Colonic mucosa (tissue), 4 donors: ENCODE results near the gene SLAIN1. TPM values are rescaled to one million over a fixed set of nuclear protein-coding genes. Genes with fewer than 3 reads are reported as not detected.
A peak's percentile ranks its signal among the peaks of the same experiment; 100 is the strongest.

ENCODE experiments used
- DNase-seq: peaks from one replicate; pipeline ENCODE4 v3.0.0-alpha.2; 2020
- H3K27ac ChIP-seq: fragments of 200-600 bp; one replicate; pipeline ENCODE4 v1.8.0; 2021
- H3K27me3 ChIP-seq: fragments of 200-600 bp; one replicate; pipeline ENCODE4 v1.8.0; 2021
- H3K36me3 ChIP-seq: fragments of 200-600 bp; one replicate; pipeline ENCODE4 v1.8.0; 2021
- H3K4me1 ChIP-seq: fragments of 200-600 bp; one replicate; pipeline ENCODE4 v1.8.0; 2021; ENCODE audit warnings: mild to moderate bottlenecking
- H3K4me3 ChIP-seq: fragments of 200-600 bp; one replicate; pipeline ENCODE4 v1.8.0; 2021
- H3K9ac ChIP-seq, 2 donors: one replicate each; pipeline ENCODE4 v1.7.0; 2013; ENCODE audit warnings: control low read depth in 2 of 2, low read depth in 2 of 2, low read length in 2 of 2
- H3K9me3 ChIP-seq: fragments of 200-600 bp; one replicate; pipeline ENCODE4 v1.8.0; 2021
- intact Hi-C: fragments of 100-400 bp; cut with DNase I; formaldehyde crosslinking; loops from one replicate; pipeline ENCODE4 v1.14.1; 2022
- microRNA-seq: library from miRNA; unstranded; fragments of <30 nt; microRNA quantifications from one replicate; pipeline ENCODE4, GENCODE V29; 2019
- total RNA-seq, 2 donors: library from RNA; stranded (reverse); fragmentation: NEBNext Ultra II Directional in 1 of 2; extraction: Animal tissue kit (Norgen Biotek cat#: 25700) in 1 of 2; gene quantifications; one replicate each; pipeline ENCODE4 v1.2.1, GENCODE V29; 2021
- TF ChIP-seq, protein P1 (sequence below): fragments of 200-600 bp; IDR thresholded peaks from one replicate; pipeline ENCODE4 v1.8.0; 2022; ENCODE audit warnings: antibody characterized with exemption, mild to moderate bottlenecking
- donor health status: healthy.
- donor health status: DM: no; HTN: no; CAD: no.
- donor health status: DM: no; HTN: no; CAD: no.

SLAIN1 gene
- total RNA-seq, 2 donors from 2014 or later = 2.1 to 3.5 TPM

DNA sequence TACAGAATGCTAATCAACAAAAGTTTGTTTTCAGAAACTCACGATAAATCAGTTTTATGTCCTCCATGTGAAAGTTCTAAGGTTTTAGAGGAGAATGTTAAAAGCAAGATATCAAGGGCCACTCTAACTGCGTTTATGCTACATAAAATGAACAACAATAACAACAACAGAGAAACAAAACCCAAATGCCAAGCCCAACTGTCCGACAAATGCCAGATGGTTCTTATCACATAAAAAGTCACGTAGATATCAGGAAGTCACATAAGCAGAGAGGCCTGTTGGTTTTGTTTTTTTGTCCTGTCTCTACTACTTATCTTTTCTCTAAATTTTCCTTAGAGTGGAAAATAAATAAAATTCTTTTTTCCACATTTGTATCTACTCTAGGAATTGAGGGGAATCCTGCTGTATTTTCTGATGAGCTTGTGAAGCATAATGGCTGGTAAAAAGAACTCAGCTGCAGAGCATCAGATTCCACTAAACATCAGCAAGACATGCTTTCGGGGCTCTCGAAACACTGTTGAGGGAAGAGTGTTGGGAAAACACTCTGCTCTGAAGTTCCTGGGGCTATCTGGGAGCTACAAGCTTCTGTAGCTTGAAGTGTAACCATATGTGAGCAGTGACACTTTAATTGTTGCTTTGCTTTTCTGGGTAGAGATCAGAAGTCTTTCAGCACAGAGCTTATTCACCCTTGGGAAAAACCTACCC is 110.1 kb downstream of the SLAIN1 start:
- Histone ChIP-seq H3K9me3 (no peaks in the 10 kb centered on the region), H3K9ac (no peak overlapping the region), H3K27ac (no peak overlapping the region), H3K36me3 (no peaks in the 10 kb centered on the region), H3K4me1 (no peaks in the 10 kb centered on the region), H3K27me3 (no peaks in the 10 kb centered on the region), H3K4me3 (no peak overlapping the region)
- TF ChIP-seq, protein P1, sequence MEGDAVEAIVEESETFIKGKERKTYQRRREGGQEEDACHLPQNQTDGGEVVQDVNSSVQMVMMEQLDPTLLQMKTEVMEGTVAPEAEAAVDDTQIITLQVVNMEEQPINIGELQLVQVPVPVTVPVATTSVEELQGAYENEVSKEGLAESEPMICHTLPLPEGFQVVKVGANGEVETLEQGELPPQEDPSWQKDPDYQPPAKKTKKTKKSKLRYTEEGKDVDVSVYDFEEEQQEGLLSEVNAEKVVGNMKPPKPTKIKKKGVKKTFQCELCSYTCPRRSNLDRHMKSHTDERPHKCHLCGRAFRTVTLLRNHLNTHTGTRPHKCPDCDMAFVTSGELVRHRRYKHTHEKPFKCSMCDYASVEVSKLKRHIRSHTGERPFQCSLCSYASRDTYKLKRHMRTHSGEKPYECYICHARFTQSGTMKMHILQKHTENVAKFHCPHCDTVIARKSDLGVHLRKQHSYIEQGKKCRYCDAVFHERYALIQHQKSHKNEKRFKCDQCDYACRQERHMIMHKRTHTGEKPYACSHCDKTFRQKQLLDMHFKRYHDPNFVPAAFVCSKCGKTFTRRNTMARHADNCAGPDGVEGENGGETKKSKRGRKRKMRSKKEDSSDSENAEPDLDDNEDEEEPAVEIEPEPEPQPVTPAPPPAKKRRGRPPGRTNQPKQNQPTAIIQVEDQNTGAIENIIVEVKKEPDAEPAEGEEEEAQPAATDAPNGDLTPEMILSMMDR = no peak
- intact Hi-C loops = no loop called here
- no peak for DNase-seq

DNA sequence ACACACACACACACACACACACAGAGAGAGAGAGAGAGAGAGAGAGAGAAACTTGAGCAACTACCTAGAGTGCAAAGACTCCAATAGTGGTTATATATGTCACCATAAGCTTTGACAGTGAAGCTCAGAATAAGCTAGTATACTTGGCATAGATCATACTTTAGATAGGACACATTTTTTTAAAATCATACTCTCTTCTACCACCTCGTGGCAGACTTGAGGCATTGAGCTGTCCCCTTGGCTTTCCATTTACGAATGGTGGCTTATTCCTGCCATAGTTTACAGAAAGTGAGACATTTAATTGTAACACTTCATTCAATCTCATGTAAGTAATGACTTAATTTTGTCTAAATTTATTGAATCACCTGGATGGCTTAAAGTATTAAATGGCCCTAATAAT is 112.9 kb downstream of the SLAIN1 start:
- H3K27me3 ChIP-seq = no peaks in the 10 kb centered on the region
- TF ChIP-seq, protein P1 = peak; percentile 19
- no peak overlapping the region for H3K9ac ChIP-seq
- no peaks in the 10 kb centered on the region for H3K9me3 ChIP-seq
- no peak overlapping the region for H3K27ac ChIP-seq
- no peaks in the 10 kb centered on the region for H3K4me1 ChIP-seq
- intact Hi-C loops = no loop called here
- H3K36me3 ChIP-seq = no peaks in the 10 kb centered on the region
- H3K4me3 ChIP-seq = no peak overlapping the region
- no peak for DNase-seq

DNA sequence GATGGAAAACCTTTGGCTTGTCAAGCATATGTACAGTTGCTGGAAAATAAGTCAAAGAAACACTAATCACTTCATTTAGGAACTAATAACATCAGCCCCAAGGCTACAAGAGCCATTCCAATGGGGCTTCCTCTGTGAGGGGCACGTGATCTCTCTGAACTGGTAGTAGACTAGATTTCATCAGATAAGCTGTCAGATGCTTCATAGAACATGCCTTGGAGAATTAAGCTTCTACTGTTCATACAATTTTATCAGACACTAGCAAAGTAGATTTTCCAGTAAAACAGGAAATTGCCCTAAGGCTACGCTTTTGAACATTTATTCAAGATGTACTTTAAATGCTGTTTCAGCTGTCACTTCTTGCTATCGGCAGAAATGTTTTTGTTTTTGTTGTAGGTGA is 113.4 kb downstream of the SLAIN1 start:
- no peaks in the 10 kb centered on the region for H3K9me3 ChIP-seq
- H3K4me1 ChIP-seq = no peaks in the 10 kb centered on the region
- TF ChIP-seq, protein P1 = no peak
- DNase-seq = no peak
- intact Hi-C loops = no loop called here
- H3K27me3 ChIP-seq = no peaks in the 10 kb centered on the region
- H3K9ac ChIP-seq = no peak overlapping the region
- H3K4me3 ChIP-seq = no peak overlapping the region
- H3K36me3 ChIP-seq = no peaks in the 10 kb centered on the region
- H3K27ac ChIP-seq = no peak overlapping the region

DNA sequence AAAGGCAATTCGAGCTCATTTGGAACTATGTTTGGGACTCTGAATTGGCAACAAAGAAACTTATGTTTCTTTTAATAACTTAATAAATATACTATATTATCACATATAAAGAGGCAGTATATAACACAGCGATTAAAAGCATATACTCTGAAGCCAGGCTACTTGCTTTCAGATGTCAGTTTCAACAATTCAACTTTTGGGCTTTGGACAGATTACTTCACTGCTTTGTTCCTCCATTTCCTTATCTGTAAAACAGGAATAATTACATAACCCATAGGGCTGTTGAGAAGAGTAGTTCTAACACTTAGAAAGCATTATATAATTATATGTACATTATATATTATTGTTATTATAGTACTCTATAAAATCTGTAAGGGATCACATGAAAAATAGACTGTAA is 113.9 kb downstream of the SLAIN1 start:
- TF ChIP-seq, protein P1 = no peak
- no peaks in the 10 kb centered on the region for H3K27me3 ChIP-seq
- H3K36me3 ChIP-seq = no peaks in the 10 kb centered on the region
- H3K4me3 ChIP-seq = no peak overlapping the region
- no peak for DNase-seq
- no peak overlapping the region for H3K9ac ChIP-seq
- H3K9me3 ChIP-seq = no peaks in the 10 kb centered on the region
- intact Hi-C loops = no loop called here
- no peaks in the 10 kb centered on the region for H3K4me1 ChIP-seq
- no peak overlapping the region for H3K27ac ChIP-seq

DNA sequence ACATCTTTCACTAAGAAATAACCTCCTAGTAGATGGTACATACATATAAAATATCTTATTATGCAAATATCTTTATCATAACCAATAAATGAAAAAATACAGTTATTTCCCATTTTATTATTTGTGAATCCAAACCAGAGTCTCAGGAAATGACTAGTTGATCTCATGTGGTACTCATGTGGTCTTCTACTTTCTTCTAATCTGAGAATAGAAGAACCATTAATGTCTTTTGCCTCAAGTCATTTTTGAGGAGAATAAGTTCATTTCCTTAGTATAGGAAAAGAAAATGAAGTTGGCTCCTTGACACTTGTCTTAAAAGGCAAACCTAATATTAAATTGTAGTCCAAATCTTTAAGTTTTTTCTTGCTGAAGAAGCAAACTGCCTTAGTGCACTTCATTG is 114.5 kb downstream of the SLAIN1 start:
- Histone ChIP-seq H3K27ac (no peak overlapping the region), H3K27me3 (no peaks in the 10 kb centered on the region), H3K36me3 (no peaks in the 10 kb centered on the region), H3K9me3 (no peaks in the 10 kb centered on the region), H3K4me3 (no peak overlapping the region), H3K4me1 (no peaks in the 10 kb centered on the region), H3K9ac (no peak overlapping the region)
- TF ChIP-seq, protein P1 = no peak
- intact Hi-C loops = no loop called here
- DNase-seq = no peak

Small RNAs within 50 kb of the gene (microRNA-seq; reads per million reads assigned to microRNA genes)
- gene MIR3665 = not detected

Other genes starting within 250 kb of the SLAIN1 start
- 1 to 10 TPM; 2.2 to 2.3 TPM for gene SCEL, start 162.0 kb upstream of the SLAIN1 start, total RNA-seq
- gene EDNRB, start 221.1 kb downstream of the SLAIN1 start, total RNA-seq = 10 to 100 TPM in 1 of 2 donors, 1 to 10 TPM in 1; 6.3 to 14.5 TPM